Thoracic aorta (tissue), 2 donors: ENCODE results near the gene TRIM56. TPM values are rescaled to one million over a fixed set of nuclear protein-coding genes. Genes with fewer than 3 reads are reported as not detected.
"Not testable (repeated sequence)": the region's sequence is repeated elsewhere in the genome, so short reads cannot be mapped to it uniquely, and the experiment has no call there.

Source experiments
- ATAC-seq: fragments of 150-250 bp; one replicate; pipeline ENCODE4 v1.8.0; 2017; ENCODE audit warnings: low read depth; ENCODE audit not compliant: insufficient number of reproducible peaks, low FRiP score
- DNase-seq: peaks from one replicate; pipeline ENCODE4 v3.0.0-alpha.2; 2020; ENCODE audit warnings: low spot score
- H3K27ac ChIP-seq, 2 donors: fragments of 200-600 bp; sonication (generic); 1 replicate in 1 of 2; 2 replicates in 1 of 2; pipeline ENCODE4 v1.5.1; 2016; ENCODE audit warnings: mild to moderate bottlenecking in 2 of 2, moderate library complexity in 2 of 2
- H3K27me3 ChIP-seq: fragments of 200-600 bp; sonication (generic); replicated peaks from 2 replicates; pipeline ENCODE4 v1.6.0; 2016; ENCODE audit warnings: mild to moderate bottlenecking; ENCODE audit not compliant: insufficient read depth
- H3K36me3 ChIP-seq: fragments of 200-600 bp; sonication (generic); one replicate; pipeline ENCODE4 v1.5.1; 2016
- H3K4me1 ChIP-seq, 2 donors: fragments of 200-600 bp; sonication (generic); 1 replicate in 1 of 2; 2 replicates in 1 of 2; pipeline versions ENCODE4 v1.5.1 to v1.6.0; 2016; ENCODE audit warnings: low read depth in 2 of 2, mild to moderate bottlenecking in 1 of 2; ENCODE audit not compliant: control insufficient read depth in 1 of 2
- H3K4me3 ChIP-seq: fragments of 200-600 bp; sonication (generic); 2 replicates; pipeline ENCODE4 v1.5.1; 2016; ENCODE audit warnings: mild to moderate bottlenecking
- H3K9me3 ChIP-seq: fragments of 200-600 bp; sonication (generic); 2 replicates; pipeline ENCODE4 v1.5.1; 2016
- CTCF ChIP-seq: fragments of 200-600 bp; sonication (generic); IDR thresholded peaks from one replicate; pipeline ENCODE4 v1.5.1; 2019; ENCODE audit warnings: antibody characterized with exemption
- total RNA-seq, 2 donors: library from RNA; depleted of rRNA; stranded (reverse); fragments of >200 nt; gene quantifications; one replicate each; pipeline versions ENCODE4 v1.1.0 to v1.2.3, GENCODE V29; 2016

The TRIM56 gene
- total RNA-seq, 2 donors from 2014 or later: 32.1 to 44.5 TPM

GRCh38 chr7:101087334-101088068 lies 2.2 kb downstream of the TRIM56 start:
- Histone ChIP-seq H3K27ac (peak overlapping the region in 1 of 2 donors; percentile 2), H3K4me1 (peaks cover 20 to 50% of the 10 kb centered on the region in 2 donors), H3K36me3 (peaks cover 31% of the 10 kb centered on the region), H3K27me3 (no peaks in the 10 kb centered on the region), H3K4me3 (no peak overlapping the region), H3K9me3 (no peaks in the 10 kb centered on the region)
- no peak for TF ChIP-seq CTCF
- DNase-seq (no peak), ATAC-seq (no peak)

- ATAC-seq (no peak), DNase-seq (no peak)
- no peak for TF ChIP-seq CTCF
- Histone ChIP-seq H3K27me3 (no peaks in the 10 kb centered on the region), H3K9me3 (no peaks in the 10 kb centered on the region), H3K36me3 (peaks cover 31% of the 10 kb centered on the region), H3K27ac (no peak overlapping the region), H3K4me1 (peaks cover 20 to 50% of the 10 kb centered on the region in 2 donors), H3K4me3 (no peak overlapping the region)
Observed at GRCh38 chr7:101088069-101088425, 2.8 kb downstream of the TRIM56 start.

- H3K36me3 ChIP-seq: peaks cover 31% of the 10 kb centered on the region
- no peaks in the 10 kb centered on the region for H3K27me3 ChIP-seq
- no peak overlapping the region for H3K4me3 ChIP-seq
- no peaks in the 10 kb centered on the region for H3K9me3 ChIP-seq
- ATAC-seq: no peak
- no peak for TF ChIP-seq CTCF
- DNase-seq: no peak
- H3K27ac ChIP-seq: no peak overlapping the region
- H3K4me1 ChIP-seq: peaks cover 20 to 56% of the 10 kb centered on the region in 2 donors
Observed at GRCh38 chr7:101088858-101089529, 3.7 kb downstream of the TRIM56 start.

- ATAC-seq: no peak
Observed at GRCh38 chr7:101089876-101090275, 4.6 kb downstream of the TRIM56 start.

GRCh38 chr7:101092266-101092905 lies 7.1 kb downstream of the TRIM56 start:
- Histone ChIP-seq H3K4me1 (peaks cover 8 to 48% of the 10 kb centered on the region in 2 donors), H3K36me3 (peaks cover 26% of the 10 kb centered on the region)
- not testable (repeated sequence) for DNase-seq, H3K9me3 ChIP-seq, ATAC-seq, H3K27ac ChIP-seq, H3K4me3 ChIP-seq, H3K27me3 ChIP-seq

More at GRCh38 chr7:101089876-101090275, 4.6 kb downstream of the TRIM56 start:
- Histone ChIP-seq H3K27me3 (no peaks in the 10 kb centered on the region), H3K4me3 (no peak overlapping the region), H3K27ac (no peak overlapping the region), H3K36me3 (peaks cover 31% of the 10 kb centered on the region), H3K4me1 (peaks cover 20 to 62% of the 10 kb centered on the region in 2 donors), H3K9me3 (no peaks in the 10 kb centered on the region)
- no peak for DNase-seq
- TF ChIP-seq CTCF: no peak
